SK-N-SH (cell line): ENCODE results near the gene CLEC11A. TPM values are rescaled to one million over a fixed set of nuclear protein-coding genes. Genes with fewer than 3 reads are reported as not detected.

ENCODE experiments used
- CTCF ChIA-PET: fragments of 300-600, 350-600 bp; formaldehyde crosslinking; extraction: SDS; loops from one replicate; lab custom pipeline; 2021; lab: Yijun Ruan, JAX
- POLR2A ChIA-PET: fragments of 350-600 bp; sonication (Branson Sonifier 250); formaldehyde crosslinking; extraction: SDS; loops from one replicate; lab custom pipeline; 2020; ENCODE audit warnings: antibody characterized with exemption, inconsistent platforms; lab: Yijun Ruan, JAX
- DNase-seq: peaks from one replicate; pipeline ENCODE4 v3.0.0; 2012
- H2AFZ ChIP-seq: fragments of 200-600 bp; sonication (generic); 2 replicates; pipeline ENCODE4 v1.8.1; 2016; ENCODE audit warnings: antibody characterized with exemption, mild to moderate bottlenecking, low read depth
- H3F3A ChIP-seq: fragments of 200-600 bp; sonication (generic); replicated peaks from 2 replicates; pipeline ENCODE3; 2016; ENCODE audit warnings: antibody characterized with exemption, mild to moderate bottlenecking; ENCODE audit not compliant: insufficient read depth
- H3K27ac ChIP-seq, 2 experiments: fragments of 200-500 bp in 1 of 2; fragments of 200-600 bp in 1 of 2; sonication (Bioruptor generic) in 1 of 2; sonication (generic), shearing (Covaris generic) in 1 of 2; 2 replicates each; pipeline versions ENCODE4 v1.5.1 to v1.6.1; 2014 to 2016; ENCODE audit warnings: low read depth in 2 of 2, inconsistent platforms in 1 of 2, low read length in 1 of 2, mild to moderate bottlenecking in 1 of 2, mixed read lengths in 1 of 2
- H3K27me3 ChIP-seq: fragments of 200-600 bp; sonication (generic), shearing (Covaris generic); 2 replicates; pipeline ENCODE4 v1.6.1; 2016; ENCODE audit warnings: mixed run types; ENCODE audit not compliant: insufficient read depth
- H3K36me3 ChIP-seq, 2 experiments: fragments of 200-500 bp in 1 of 2; fragments of 200-600 bp in 1 of 2; sonication (Bioruptor generic) in 1 of 2; sonication (generic) in 1 of 2; replicated peaks in 1 of 2; 2 replicates each; pipeline versions ENCODE3 to v1.5.1; 2014 to 2016; ENCODE audit warnings: low read length in 1 of 2, mild to moderate bottlenecking in 1 of 2; ENCODE audit not compliant: insufficient read depth in 2 of 2, control insufficient read depth in 1 of 2
- H3K4me1 ChIP-seq, 2 experiments: fragments of 200-500 bp in 1 of 2; fragments of 200-600 bp in 1 of 2; sonication (Bioruptor generic) in 1 of 2; sonication (generic), shearing (Covaris generic) in 1 of 2; 2 replicates each; pipeline versions ENCODE4 v1.5.1 to v1.6.1; 2014 to 2016; ENCODE audit warnings: low read depth in 1 of 2, low read length in 1 of 2, mixed run types in 1 of 2; ENCODE audit not compliant: insufficient read depth in 2 of 2, control insufficient read depth in 1 of 2
- H3K4me2 ChIP-seq: fragments of 200-600 bp; sonication (generic), shearing (Covaris generic); 2 replicates; pipeline ENCODE4 v1.6.1; 2017; ENCODE audit warnings: mixed run types
- H3K4me3 ChIP-seq, 2 experiments: fragments of 200-500 bp in 1 of 2; fragments of 200-600 bp in 1 of 2; sonication (Bioruptor generic) in 1 of 2; sonication (generic), shearing (Covaris generic) in 1 of 2; 2 replicates each; pipeline versions ENCODE4 v1.5.1 to v1.8.1; 2014 to 2016; ENCODE audit warnings: low read depth in 2 of 2, inconsistent platforms in 1 of 2, low read length in 1 of 2, mild to moderate bottlenecking in 1 of 2, mixed read lengths in 1 of 2, moderate library complexity in 1 of 2
- H3K79me2 ChIP-seq: fragments of 200-600 bp; sonication (generic); 2 replicates; pipeline ENCODE4 v1.8.1; 2017; ENCODE audit warnings: mild to moderate bottlenecking; ENCODE audit not compliant: insufficient read depth
- H3K9ac ChIP-seq: fragments of 200-600 bp; sonication (generic); 2 replicates; pipeline ENCODE4 v1.6.1; 2017; ENCODE audit warnings: mixed run types
- H3K9me2 ChIP-seq: fragments of 200-600 bp; sonication (generic); 2 replicates; pipeline ENCODE4 v1.6.1; 2017; ENCODE audit warnings: mixed run types
- H3K9me3 ChIP-seq: fragments of 200-600 bp; sonication (generic); 2 replicates; pipeline ENCODE4 v1.6.1; 2017; ENCODE audit warnings: mixed run types, mild to moderate bottlenecking, moderate library complexity
- H4K20me1 ChIP-seq: fragments of 200-600 bp; sonication (generic); 2 replicates; pipeline ENCODE4 v1.6.1; 2017; ENCODE audit warnings: mild to moderate bottlenecking, mixed run types; ENCODE audit not compliant: insufficient read depth
- CHD2 ChIP-seq: fragments of 150-350 bp; IDR thresholded peaks from 2 replicates; pipeline ENCODE4 v1.6.1; 2018; ENCODE audit warnings: low read length; ENCODE audit not compliant: partially characterized antibody
- EZH2phosphoT487 ChIP-seq: fragments of 200-600 bp; sonication (generic); IDR thresholded peaks from 2 replicates; pipeline ENCODE4 v1.6.1; 2017; ENCODE audit warnings: low read depth, mixed run types, mild to moderate bottlenecking, antibody characterized with exemption, moderate library complexity, borderline replicate concordance
- FOSL2 ChIP-seq: IDR thresholded peaks from 2 replicates; pipeline ENCODE4 v1.4.0; 2012; ENCODE audit warnings: low read depth, mild to moderate bottlenecking, moderate library complexity, borderline replicate concordance
- FOXM1 ChIP-seq: IDR thresholded peaks from 2 replicates; pipeline ENCODE4 v1.4.0; 2012; ENCODE audit warnings: low read depth, mild to moderate bottlenecking
- MXI1 ChIP-seq: IDR thresholded peaks from 2 replicates; pipeline ENCODE4 v1.6.1; 2012; ENCODE audit warnings: mild to moderate bottlenecking, low read depth, low read length, improper control_type of control experiment
- POLR2AphosphoS5 ChIP-seq: IDR thresholded peaks from 2 replicates; pipeline ENCODE4 v1.6.1; 2012; ENCODE audit warnings: low read depth, low read length
- RCOR1 ChIP-seq: fragments of 150-350 bp; IDR thresholded peaks from 2 replicates; pipeline ENCODE4 v1.6.1; 2017; ENCODE audit warnings: antibody characterized with exemption, low read length
- RFX5 ChIP-seq: IDR thresholded peaks from 2 replicates; pipeline ENCODE4 v1.6.1; 2012; ENCODE audit warnings: mild to moderate bottlenecking, improper control_type of control experiment, low read length
- SIN3A ChIP-seq: IDR thresholded peaks from 2 replicates; pipeline ENCODE4 v1.6.1; 2012; ENCODE audit warnings: low read depth, mild to moderate bottlenecking, low read length, moderate library complexity, borderline replicate concordance
- TAF1 ChIP-seq: IDR thresholded peaks from 2 replicates; pipeline ENCODE4 v1.6.1; 2012; ENCODE audit warnings: low read depth, mild to moderate bottlenecking, low read length, moderate library complexity, borderline replicate concordance
- TCF12 ChIP-seq: IDR thresholded peaks from 2 replicates; pipeline ENCODE4 v1.4.0; 2012
- WGBS: methylation state at CpG from one replicate; pipeline ENCODE4 v1.1.6; 2017; ENCODE audit warnings: low lambda C conversion rate; 5-methylcytosine and 5-hydroxymethylcytosine counted together
- polyA plus RNA-seq, 3 experiments: library from polyadenylated mRNA; depleted of rRNA; stranded (reverse); fragments of >200 nt; gene quantifications; 2 replicates each; pipeline ENCODE4 v1.2.3, GENCODE V29; 2012
- TF ChIP-seq, protein P1 (sequence below): IDR thresholded peaks from 2 replicates; pipeline ENCODE4 v1.6.1; 2012; ENCODE audit warnings: mild to moderate bottlenecking, low read depth, low read length, moderate library complexity
- TF ChIP-seq, protein P2 (sequence below): IDR thresholded peaks from 2 replicates; pipeline ENCODE4 v1.4.0; 2012; ENCODE audit warnings: low read depth, borderline replicate concordance
- TF ChIP-seq, protein P3 (sequence below): fragments of 150-350 bp; IDR thresholded peaks from 2 replicates; pipeline ENCODE4 v1.6.1; 2017; ENCODE audit warnings: antibody characterized with exemption, low read length, low read depth, borderline replicate concordance

The CLEC11A gene
- polyA plus RNA-seq, 1 of the 3 experiments (the other 2 are of a cell fraction), result 4.4 TPM

DNA sequence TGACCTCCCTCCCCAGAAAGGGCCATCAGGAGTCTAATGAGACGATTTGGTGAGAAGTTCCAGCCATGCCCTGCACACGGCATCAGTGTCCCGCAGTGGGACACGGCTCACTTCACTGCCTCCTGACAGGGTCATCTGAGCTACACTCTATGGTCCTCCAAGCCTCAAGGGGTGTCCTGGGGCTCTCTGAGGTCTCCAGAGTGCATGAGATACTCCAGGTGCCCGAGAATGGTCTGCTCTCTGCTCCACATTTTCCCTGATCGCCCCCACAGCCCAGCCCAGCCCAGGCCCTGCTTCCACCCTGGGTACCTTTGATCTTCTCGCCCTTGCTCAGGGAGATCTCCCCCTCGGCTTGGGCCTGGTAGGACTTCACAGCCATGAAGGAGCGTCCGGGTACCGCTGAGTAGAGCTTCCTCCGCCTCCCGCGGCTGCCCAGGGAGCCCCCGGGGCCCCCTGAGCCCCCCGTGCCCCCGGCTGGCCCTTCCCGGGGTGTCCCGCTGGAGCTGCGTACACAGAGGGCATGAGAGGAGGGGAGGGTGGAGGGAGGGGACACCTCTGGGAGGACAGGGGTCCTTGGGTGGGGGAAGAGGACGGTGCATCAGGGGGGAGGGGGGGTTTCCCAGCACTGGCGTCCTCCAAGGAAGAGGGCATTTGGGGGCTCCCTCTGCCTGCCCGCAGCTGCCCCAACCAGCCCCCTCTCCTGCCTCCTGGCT is 20.9 kb upstream of the CLEC11A start (continued):
- TF ChIP-seq, protein P1, sequence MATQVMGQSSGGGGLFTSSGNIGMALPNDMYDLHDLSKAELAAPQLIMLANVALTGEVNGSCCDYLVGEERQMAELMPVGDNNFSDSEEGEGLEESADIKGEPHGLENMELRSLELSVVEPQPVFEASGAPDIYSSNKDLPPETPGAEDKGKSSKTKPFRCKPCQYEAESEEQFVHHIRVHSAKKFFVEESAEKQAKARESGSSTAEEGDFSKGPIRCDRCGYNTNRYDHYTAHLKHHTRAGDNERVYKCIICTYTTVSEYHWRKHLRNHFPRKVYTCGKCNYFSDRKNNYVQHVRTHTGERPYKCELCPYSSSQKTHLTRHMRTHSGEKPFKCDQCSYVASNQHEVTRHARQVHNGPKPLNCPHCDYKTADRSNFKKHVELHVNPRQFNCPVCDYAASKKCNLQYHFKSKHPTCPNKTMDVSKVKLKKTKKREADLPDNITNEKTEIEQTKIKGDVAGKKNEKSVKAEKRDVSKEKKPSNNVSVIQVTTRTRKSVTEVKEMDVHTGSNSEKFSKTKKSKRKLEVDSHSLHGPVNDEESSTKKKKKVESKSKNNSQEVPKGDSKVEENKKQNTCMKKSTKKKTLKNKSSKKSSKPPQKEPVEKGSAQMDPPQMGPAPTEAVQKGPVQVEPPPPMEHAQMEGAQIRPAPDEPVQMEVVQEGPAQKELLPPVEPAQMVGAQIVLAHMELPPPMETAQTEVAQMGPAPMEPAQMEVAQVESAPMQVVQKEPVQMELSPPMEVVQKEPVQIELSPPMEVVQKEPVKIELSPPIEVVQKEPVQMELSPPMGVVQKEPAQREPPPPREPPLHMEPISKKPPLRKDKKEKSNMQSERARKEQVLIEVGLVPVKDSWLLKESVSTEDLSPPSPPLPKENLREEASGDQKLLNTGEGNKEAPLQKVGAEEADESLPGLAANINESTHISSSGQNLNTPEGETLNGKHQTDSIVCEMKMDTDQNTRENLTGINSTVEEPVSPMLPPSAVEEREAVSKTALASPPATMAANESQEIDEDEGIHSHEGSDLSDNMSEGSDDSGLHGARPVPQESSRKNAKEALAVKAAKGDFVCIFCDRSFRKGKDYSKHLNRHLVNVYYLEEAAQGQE, result no peak
- no peak for TF ChIP-seq TCF12
- no peak for TF ChIP-seq CHD2
- TF ChIP-seq, all 33 proteins: peak for 0

DNA sequence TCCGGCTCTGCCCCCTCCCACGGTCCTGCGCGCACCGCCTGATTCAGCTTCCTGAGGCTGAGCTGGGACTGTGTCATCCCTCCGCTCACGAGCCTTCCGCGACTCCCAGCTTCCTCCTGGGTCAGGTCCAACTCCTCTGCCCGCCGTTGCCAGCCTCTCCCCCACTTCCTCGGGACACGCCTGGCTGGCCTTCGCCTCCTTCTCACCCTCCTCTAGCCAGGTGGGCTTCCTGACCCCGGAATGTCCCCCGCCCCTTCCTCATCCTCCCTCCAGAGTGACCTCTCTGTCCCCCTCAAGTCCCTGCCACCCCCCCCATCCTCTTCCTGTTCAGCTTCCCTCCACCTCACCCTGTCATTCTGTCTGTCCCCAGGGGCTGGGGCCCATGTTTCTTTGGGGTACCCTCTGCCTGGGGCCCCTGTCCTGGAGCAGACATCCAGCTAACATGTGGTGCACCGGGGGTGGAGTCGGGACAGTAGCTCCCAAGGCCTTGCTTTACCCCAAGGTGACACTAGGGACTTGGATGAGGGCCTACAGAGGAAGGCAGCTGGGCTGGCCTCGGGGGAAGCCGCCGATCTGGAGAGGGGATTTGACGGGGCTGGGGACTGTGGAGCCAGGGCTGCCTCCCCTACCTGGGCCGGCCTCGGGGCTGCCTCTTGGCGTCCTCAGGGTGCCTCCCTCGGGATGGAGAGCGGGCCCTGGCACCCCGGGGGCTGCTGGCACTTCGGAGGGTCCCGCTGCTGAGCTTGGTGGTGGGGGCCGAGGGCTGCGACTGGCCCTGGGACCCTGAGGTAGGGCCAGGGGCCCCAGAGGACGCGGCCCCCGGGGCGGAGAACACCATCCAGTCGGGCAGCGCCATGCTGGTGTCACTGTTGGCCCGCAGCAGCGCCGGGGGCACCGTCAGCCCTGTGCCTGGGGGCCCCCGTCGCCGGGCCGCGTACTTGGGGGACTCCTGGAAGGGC is 20.0 kb upstream of the CLEC11A start:
- Histone ChIP-seq H3K4me2 (no peak overlapping the region), H3K9me2 (no peaks in the 10 kb centered on the region)

More for the DNA sequence above, 20.0 kb upstream of the CLEC11A start:
- no peaks in the 10 kb centered on the region for H3F3A ChIP-seq
- H3K9me3 ChIP-seq, result no peaks in the 10 kb centered on the region
- no peak overlapping the region for H3K27ac ChIP-seq
- H3K4me3 ChIP-seq, result no peak overlapping the region
- WGBS, result 46% methylated on average over 25 of the region's 47 CpGs
- POLR2A ChIA-PET, result interaction anchor here (0.9 kb wide), 1 partner anchor 10 kb away, joined by 3 read pairs; no protein-coding TSS in a partner anchor
- H3K27me3 ChIP-seq, result no peaks in the 10 kb centered on the region
- TF ChIP-seq TAF1 (no peak), FOSL2 (no peak), FOXM1 (no peak), RFX5 (no peak), RCOR1 (no peak), MXI1 (no peak), TCF12 (no peak), SIN3A (no peak), CHD2 (no peak), POLR2AphosphoS5 (no peak), EZH2phosphoT487 (no peak)
- TF ChIP-seq, protein P2, sequence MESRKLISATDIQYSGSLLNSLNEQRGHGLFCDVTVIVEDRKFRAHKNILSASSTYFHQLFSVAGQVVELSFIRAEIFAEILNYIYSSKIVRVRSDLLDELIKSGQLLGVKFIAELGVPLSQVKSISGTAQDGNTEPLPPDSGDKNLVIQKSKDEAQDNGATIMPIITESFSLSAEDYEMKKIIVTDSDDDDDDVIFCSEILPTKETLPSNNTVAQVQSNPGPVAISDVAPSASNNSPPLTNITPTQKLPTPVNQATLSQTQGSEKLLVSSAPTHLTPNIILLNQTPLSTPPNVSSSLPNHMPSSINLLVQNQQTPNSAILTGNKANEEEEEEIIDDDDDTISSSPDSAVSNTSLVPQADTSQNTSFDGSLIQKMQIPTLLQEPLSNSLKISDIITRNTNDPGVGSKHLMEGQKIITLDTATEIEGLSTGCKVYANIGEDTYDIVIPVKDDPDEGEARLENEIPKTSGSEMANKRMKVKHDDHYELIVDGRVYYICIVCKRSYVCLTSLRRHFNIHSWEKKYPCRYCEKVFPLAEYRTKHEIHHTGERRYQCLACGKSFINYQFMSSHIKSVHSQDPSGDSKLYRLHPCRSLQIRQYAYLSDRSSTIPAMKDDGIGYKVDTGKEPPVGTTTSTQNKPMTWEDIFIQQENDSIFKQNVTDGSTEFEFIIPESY, result no peak
- TF ChIP-seq, protein P3, sequence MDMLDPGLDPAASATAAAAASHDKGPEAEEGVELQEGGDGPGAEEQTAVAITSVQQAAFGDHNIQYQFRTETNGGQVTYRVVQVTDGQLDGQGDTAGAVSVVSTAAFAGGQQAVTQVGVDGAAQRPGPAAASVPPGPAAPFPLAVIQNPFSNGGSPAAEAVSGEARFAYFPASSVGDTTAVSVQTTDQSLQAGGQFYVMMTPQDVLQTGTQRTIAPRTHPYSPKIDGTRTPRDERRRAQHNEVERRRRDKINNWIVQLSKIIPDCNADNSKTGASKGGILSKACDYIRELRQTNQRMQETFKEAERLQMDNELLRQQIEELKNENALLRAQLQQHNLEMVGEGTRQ, result no peak
- H3K36me3 ChIP-seq, result no peaks in the 10 kb centered on the region
- H3K4me1 ChIP-seq, result no peaks in the 10 kb centered on the region
- H4K20me1 ChIP-seq, result no peaks in the 10 kb centered on the region
- H2AFZ ChIP-seq, result no peak overlapping the region
- H3K9ac ChIP-seq, result no peak overlapping the region
- no peaks in the 10 kb centered on the region for H3K79me2 ChIP-seq
- DNase-seq, result no peak
- CTCF ChIA-PET, result interaction anchor here (1.0 to 4.5 kb wide), 6 partner anchors 10 to 219 kb away, joined by 3 to 87 read pairs (median 8); partner anchors contain the start of gene CLEC11A
